Breast epithelium (tissue), 4 donors: ENCODE results near the gene SMIM28. TPM values are rescaled to one million over a fixed set of nuclear protein-coding genes. Genes with fewer than 3 reads are reported as not detected.

Experiments used
- DNase-seq, 2 donors: peaks; one replicate each; pipeline ENCODE4 v3.0.0-alpha.2; 2019; ENCODE audit warnings: low spot score in 2 of 2
- H3K27ac ChIP-seq, 2 donors: fragments of 200-600 bp; sonication (generic) in 1 of 2; one replicate each; pipeline ENCODE4 v1.5.1; 2016 to 2019; ENCODE audit warnings: mild to moderate bottlenecking in 1 of 2
- H3K27me3 ChIP-seq, 2 donors: fragments of 200-600 bp; sonication (generic) in 1 of 2; one replicate each; pipeline versions ENCODE4 v1.5.1 to v1.6.0; 2017 to 2019; ENCODE audit warnings: control low read depth in 1 of 2, mild to moderate bottlenecking in 1 of 2
- H3K36me3 ChIP-seq: fragments of 200-600 bp; one replicate; pipeline ENCODE4 v1.5.1; 2019
- H3K4me1 ChIP-seq, 2 donors: fragments of 200-600 bp; sonication (generic); one replicate each; pipeline ENCODE4 v1.5.1; 2016 to 2019; ENCODE audit warnings: control low read depth in 1 of 2
- H3K4me3 ChIP-seq, 3 donors: fragments of 200-600 bp; sonication (generic); 1 replicate in 2 of 3; 2 replicates in 1 of 3; pipeline ENCODE4 v1.5.1; 2016 to 2019; ENCODE audit warnings: mild to moderate bottlenecking in 3 of 3, moderate library complexity in 2 of 3
- H3K9me3 ChIP-seq, 2 donors: fragments of 200-600 bp; sonication (generic) in 1 of 2; one replicate each; pipeline ENCODE4 v1.5.1; 2016 to 2019; ENCODE audit warnings: control low read depth in 1 of 2
- CTCF ChIP-seq, 3 donors: fragments of 450-650 bp; IDR thresholded peaks; one replicate each; pipeline ENCODE4 v1.5.1; 2016 to 2017; ENCODE audit warnings: antibody characterized with exemption in 3 of 3, mild to moderate bottlenecking in 3 of 3, moderate library complexity in 3 of 3
- POLR2A ChIP-seq: fragments of 450-650 bp; IDR thresholded peaks from one replicate; pipeline ENCODE4 v1.6.1; 2016; ENCODE audit warnings: antibody characterized with exemption, mild to moderate bottlenecking, moderate library complexity
- POLR2AphosphoS5 ChIP-seq, 3 donors: sonication (generic); formaldehyde crosslinking; IDR thresholded peaks; one replicate each; pipeline ENCODE4 v1.6.1; 2017; ENCODE audit warnings: antibody characterized with exemption in 3 of 3
- intact Hi-C: fragments of 100-400 bp; cut with DNase I; formaldehyde crosslinking; loops from one replicate; pipeline ENCODE4 v1.15.1; 2023; ENCODE audit warnings: low total_unique reads
- total RNA-seq, 3 donors: library from RNA; depleted of rRNA; stranded (reverse); fragments of >200 nt; gene quantifications; one replicate each; pipeline ENCODE4 v1.1.0, GENCODE V29; 2016

The SMIM28 gene
- total RNA-seq, 3 donors from 2014 or later, result not detected

GRCh38 chr6:138431256-138432062, 53.8 kb downstream of the SMIM28 start:
- no peaks in the 10 kb centered on the region for H3K4me1 ChIP-seq
- no peaks in the 10 kb centered on the region for H3K27me3 ChIP-seq
- DNase-seq, result no peak
- no peaks in the 10 kb centered on the region for H3K9me3 ChIP-seq
- H3K36me3 ChIP-seq, result no peaks in the 10 kb centered on the region
- intact Hi-C loops, result no loop called here
- TF ChIP-seq POLR2A (no peak), CTCF (IDR thresholded peaks at IDR 0.05) (no peak), POLR2AphosphoS5 (IDR thresholded peaks at IDR 0.05) (no peak)
- H3K27ac ChIP-seq, result no peak overlapping the region
- H3K4me3 ChIP-seq, result no peak overlapping the region

DNA sequence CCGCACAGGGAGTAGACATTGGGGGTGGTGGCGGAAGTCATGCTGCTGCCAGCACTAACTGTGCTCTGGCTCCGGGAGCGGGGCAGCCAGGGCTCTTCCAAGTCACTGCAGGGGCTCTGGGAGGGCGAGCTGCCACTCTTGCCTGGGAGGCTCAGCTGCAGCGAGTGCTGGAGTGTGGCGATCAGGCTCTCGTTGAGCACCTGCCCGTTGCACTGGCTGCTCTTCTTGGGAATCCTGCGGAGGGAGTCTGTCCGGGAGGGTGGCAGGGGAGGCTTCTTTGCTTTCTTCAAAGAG, 54.3 kb downstream of the SMIM28 start:
- no peak for DNase-seq
- no peak overlapping the region for H3K4me3 ChIP-seq
- H3K27me3 ChIP-seq, result no peaks in the 10 kb centered on the region
- TF ChIP-seq POLR2AphosphoS5 (IDR thresholded peaks at IDR 0.05), result no peak
- TF ChIP-seq POLR2A, result no peak
- no peak for TF ChIP-seq CTCF (IDR thresholded peaks at IDR 0.05)
- no peaks in the 10 kb centered on the region for H3K36me3 ChIP-seq
- H3K9me3 ChIP-seq, result no peaks in the 10 kb centered on the region
- H3K4me1 ChIP-seq, result no peaks in the 10 kb centered on the region
- intact Hi-C loops, result no loop called here
- no peak overlapping the region for H3K27ac ChIP-seq

Other genes starting within 250 kb of the SMIM28 start
- 10 to 100 TPM in 2 of 3 donors, 1 to 10 TPM in 1; 1.9 to 28.1 (median 22.0) TPM for gene ARFGEF3, start 216.0 kb upstream of the SMIM28 start, total RNA-seq
- gene PBOV1, start 159.4 kb upstream of the SMIM28 start, total RNA-seq, result not detected
- gene HEBP2, start 26.3 kb downstream of the SMIM28 start, total RNA-seq, result 100 to 1,000 TPM in 1 of 3 donors, 10 to 100 TPM in 2; 66.2 to 321 (median 72.6) TPM
- gene NHSL1, start 121.6 kb downstream of the SMIM28 start, total RNA-seq, result 10 to 100 TPM; 15.4 to 17.4 (median 16.5) TPM